GM12872 (cell line): ENCODE data around the gene AADACL3.

Experiments used
- CTCF ChIP-seq: IDR thresholded peaks from 3 replicates; pipeline ENCODE4 v1.5.1; 2011; ENCODE audit warnings: low read depth, mild to moderate bottlenecking, low read length, moderate library complexity; ENCODE audit not compliant: insufficient read depth

The AADACL3 gene

GRCh38 chr1:12715896-12716437 is at the start of gene AADACL3:
Gene AADACL3 (plus strand): TSS chr1:12716110. CDS start chr1:12716177, 67 bp downstream.
- TF ChIP-seq CTCF = no peak

- TF ChIP-seq CTCF = no peak
Measured at GRCh38 chr1:12666141-12666735, 49.7 kb upstream of the AADACL3 start.

GRCh38 chr1:12669529-12670068 is 46.3 kb upstream of the AADACL3 start:
- TF ChIP-seq CTCF = no peak

- TF ChIP-seq CTCF = no peak
Measured at GRCh38 chr1:12674358-12674757, 41.6 kb upstream of the AADACL3 start.

GRCh38 chr1:12677565-12677964 is 38.3 kb upstream of the AADACL3 start:
- TF ChIP-seq CTCF = no peak

- no peak for TF ChIP-seq CTCF
Measured at GRCh38 chr1:12678350-12678749, 37.6 kb upstream of the AADACL3 start.

GRCh38 chr1:12678820-12679219 is 37.1 kb upstream of the AADACL3 start:
- TF ChIP-seq CTCF = no peak
